Measurements from ENCODE around the gene PAOX.
"Not testable (repeated sequence)": the region's sequence is repeated elsewhere in the genome, so short reads cannot be mapped to it uniquely, and the experiment has no call there.

Gene PAOX

GRCh38 chr10:133431888-133432613 lies 53.0 kb downstream of the PAOX start:
- not testable (repeated sequence) for H3K4me2 ChIP-seq (ENCODE audit: low read length)

DNA sequence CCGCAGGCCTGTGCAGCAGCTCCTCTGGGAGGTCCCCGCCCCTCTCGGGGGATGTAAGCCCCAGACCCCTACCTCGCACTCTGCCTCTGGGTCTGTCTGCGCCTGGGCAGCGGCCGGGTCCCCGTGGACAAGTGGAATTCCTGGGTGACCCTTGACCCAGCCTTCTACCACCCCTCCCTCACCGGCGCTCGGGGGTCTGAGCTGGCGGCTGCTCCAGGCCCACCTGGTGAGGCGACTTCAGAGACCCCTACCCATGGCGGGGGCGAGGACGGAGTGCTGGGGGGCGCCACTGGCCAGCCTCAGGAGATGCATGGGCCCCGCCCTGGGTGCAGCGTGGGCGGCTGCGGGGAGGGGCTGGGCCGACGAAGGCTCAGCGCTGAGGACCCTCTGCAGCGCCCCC lies 53.7 kb downstream of the PAOX start:
- H3K27ac ChIP-seq (ENCODE audit: low read length); H3K4me2 ChIP-seq (ENCODE audit: low read length); H3K4me1 ChIP-seq (ENCODE audit: low read length); H3K79me2 ChIP-seq (ENCODE audit: low read length); H3K9me3 ChIP-seq (ENCODE audit: insufficient read depth, low read length); H4K20me1 ChIP-seq (ENCODE audit: insufficient read depth, low read length); H3K36me3 ChIP-seq (replicated peaks; ENCODE audit: low read depth, low read length); H3K9ac ChIP-seq (ENCODE audit: low read length); H3K4me3 ChIP-seq (ENCODE audit: low read length); H2AFZ ChIP-seq (ENCODE audit: low read depth, low read length); H3K27me3 ChIP-seq (ENCODE audit: low read depth, low read length): not testable (repeated sequence)

More at GRCh38 chr10:133431888-133432613, 53.0 kb downstream of the PAOX start:
- not testable (repeated sequence) for H2AFZ ChIP-seq (ENCODE audit: low read depth, low read length); H3K4me1 ChIP-seq (ENCODE audit: low read length); H3K27ac ChIP-seq (ENCODE audit: low read length); H3K27me3 ChIP-seq (ENCODE audit: low read depth, low read length); H3K9ac ChIP-seq (ENCODE audit: low read length); H3K79me2 ChIP-seq (ENCODE audit: low read length); H4K20me1 ChIP-seq (ENCODE audit: insufficient read depth, low read length); H3K4me3 ChIP-seq (ENCODE audit: low read length); H3K9me3 ChIP-seq (ENCODE audit: insufficient read depth, low read length); H3K36me3 ChIP-seq (replicated peaks; ENCODE audit: low read depth, low read length)

DNA sequence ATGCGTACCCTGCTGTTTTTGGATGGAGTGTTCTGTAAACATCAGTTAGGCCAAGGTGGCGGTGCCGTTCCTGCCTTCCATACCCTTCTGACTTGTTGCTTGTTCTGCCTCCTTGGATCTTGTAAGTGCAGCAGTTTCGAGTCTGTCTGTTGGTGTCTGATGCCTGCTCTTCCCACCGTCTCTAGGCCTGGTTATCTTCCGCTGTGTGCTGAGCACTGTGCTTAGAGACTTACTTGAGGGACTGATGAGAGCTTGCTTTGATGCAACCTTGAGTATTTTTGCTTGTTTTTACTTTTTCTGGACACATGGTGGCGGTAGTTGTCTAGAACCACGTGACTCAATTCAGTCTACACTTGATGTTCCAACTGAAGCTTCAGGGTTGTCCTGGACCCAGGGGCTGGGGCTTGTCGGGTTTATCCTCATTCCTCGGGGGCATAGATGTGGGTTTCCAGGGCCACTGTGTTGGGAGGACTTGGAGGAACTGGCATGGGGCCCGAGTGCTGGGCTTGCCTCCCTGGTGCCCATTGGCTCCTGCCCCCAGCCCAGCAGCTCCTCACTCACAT lies 59.7 kb downstream of the PAOX start:
- Histone ChIP-seq H2AFZ (ENCODE audit: low read depth, low read length) (no peak overlapping the region), H3K27me3 (ENCODE audit: low read depth, low read length) (no peaks in the 10 kb centered on the region), H3K4me2 (ENCODE audit: low read length) (peak overlapping the region; percentile 30; the same call in 1 of the 2 replicates), H3K4me3 (ENCODE audit: low read length) (no peak overlapping the region), H3K79me2 (ENCODE audit: low read length) (no peaks in the 10 kb centered on the region), H4K20me1 (ENCODE audit: insufficient read depth, low read length) (no peaks in the 10 kb centered on the region), H3K36me3 (replicated peaks; ENCODE audit: low read depth, low read length) (no peaks in the 10 kb centered on the region), H3K9me3 (ENCODE audit: insufficient read depth, low read length) (no peaks in the 10 kb centered on the region), H3K9ac (ENCODE audit: low read length) (no peak overlapping the region), H3K27ac (ENCODE audit: low read length) (no peak overlapping the region), H3K4me1 (ENCODE audit: low read length) (peaks cover 3% of the 10 kb centered on the region; the same call in 1 of the 2 replicates)
- TF ChIP-seq, protein P1, sequence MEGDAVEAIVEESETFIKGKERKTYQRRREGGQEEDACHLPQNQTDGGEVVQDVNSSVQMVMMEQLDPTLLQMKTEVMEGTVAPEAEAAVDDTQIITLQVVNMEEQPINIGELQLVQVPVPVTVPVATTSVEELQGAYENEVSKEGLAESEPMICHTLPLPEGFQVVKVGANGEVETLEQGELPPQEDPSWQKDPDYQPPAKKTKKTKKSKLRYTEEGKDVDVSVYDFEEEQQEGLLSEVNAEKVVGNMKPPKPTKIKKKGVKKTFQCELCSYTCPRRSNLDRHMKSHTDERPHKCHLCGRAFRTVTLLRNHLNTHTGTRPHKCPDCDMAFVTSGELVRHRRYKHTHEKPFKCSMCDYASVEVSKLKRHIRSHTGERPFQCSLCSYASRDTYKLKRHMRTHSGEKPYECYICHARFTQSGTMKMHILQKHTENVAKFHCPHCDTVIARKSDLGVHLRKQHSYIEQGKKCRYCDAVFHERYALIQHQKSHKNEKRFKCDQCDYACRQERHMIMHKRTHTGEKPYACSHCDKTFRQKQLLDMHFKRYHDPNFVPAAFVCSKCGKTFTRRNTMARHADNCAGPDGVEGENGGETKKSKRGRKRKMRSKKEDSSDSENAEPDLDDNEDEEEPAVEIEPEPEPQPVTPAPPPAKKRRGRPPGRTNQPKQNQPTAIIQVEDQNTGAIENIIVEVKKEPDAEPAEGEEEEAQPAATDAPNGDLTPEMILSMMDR (IDR thresholded peaks at IDR 0.05; ENCODE audit: low read depth, low read length) = peak; percentile 52
- TF ChIP-seq EZH2phosphoT487 (IDR thresholded peaks at IDR 0.05; ENCODE audit: low read depth) = no peak

DNA sequence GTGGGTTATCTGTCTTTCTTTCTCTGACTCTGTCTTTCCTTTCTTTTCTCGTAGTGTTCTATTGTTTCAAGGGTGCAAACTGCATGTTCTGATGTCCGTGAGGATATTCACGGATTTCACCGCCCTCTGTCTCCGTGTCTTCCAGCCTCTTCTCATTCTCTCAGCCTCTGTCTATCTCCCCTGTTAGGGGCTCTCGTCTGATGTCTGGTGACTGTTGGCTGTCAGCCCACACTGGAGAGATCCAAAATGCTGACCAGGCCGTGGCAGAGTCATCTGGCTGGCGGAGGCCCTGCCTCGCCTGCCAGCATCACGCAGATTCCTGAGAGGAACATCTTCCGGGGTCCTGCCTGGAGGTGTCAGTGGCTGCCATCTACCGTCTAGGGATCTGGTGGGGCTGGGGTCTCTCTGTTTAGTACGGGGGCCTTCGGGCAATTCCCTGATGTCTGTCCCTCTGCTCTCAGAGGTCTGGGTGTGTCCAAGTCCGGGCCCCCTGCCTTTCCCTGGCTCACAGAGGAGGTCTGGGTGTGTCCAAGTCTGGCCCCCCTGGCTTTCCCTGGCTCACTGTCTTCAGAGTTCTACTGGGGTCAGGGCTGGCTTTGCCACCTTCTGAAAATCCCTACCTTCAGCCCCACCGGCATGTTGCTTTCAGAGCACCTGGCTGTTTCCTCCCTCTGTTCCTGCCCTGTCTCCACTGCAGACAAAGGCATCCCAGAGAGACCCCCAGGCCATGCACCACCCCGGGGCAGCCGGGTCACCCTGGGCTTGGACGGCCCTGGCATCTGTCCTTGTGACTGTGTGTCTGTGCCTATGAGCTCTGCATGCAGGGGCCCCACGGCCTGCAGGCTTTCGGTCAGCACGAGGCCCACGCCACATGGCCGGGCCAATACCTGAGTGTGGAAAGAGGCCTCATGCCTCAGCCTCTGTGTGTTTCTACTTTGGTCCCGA lies 60.7 kb downstream of the PAOX start:
- no peak overlapping the region for H3K4me2 ChIP-seq (ENCODE audit: low read length)
- TF ChIP-seq, protein P1 (IDR thresholded peaks at IDR 0.05; ENCODE audit: low read depth, low read length) = no peak
- TF ChIP-seq EZH2phosphoT487 (IDR thresholded peaks at IDR 0.05; ENCODE audit: low read depth) = no peak
- H3K4me3 ChIP-seq (ENCODE audit: low read length) = no peak overlapping the region
- no peak overlapping the region for H2AFZ ChIP-seq (ENCODE audit: low read depth, low read length)
- no peak overlapping the region for H3K27ac ChIP-seq (ENCODE audit: low read length)
- no peak overlapping the region for H3K9ac ChIP-seq (ENCODE audit: low read length)
- no peaks in the 10 kb centered on the region for H3K9me3 ChIP-seq (ENCODE audit: insufficient read depth, low read length)
- H3K79me2 ChIP-seq (ENCODE audit: low read length) = no peaks in the 10 kb centered on the region
- no peaks in the 10 kb centered on the region for H3K36me3 ChIP-seq (replicated peaks; ENCODE audit: low read depth, low read length)
- peaks cover 3% of the 10 kb centered on the region; the same call in 1 of the 2 replicates for H3K4me1 ChIP-seq (ENCODE audit: low read length)
- no peaks in the 10 kb centered on the region for H4K20me1 ChIP-seq (ENCODE audit: insufficient read depth, low read length)
- H3K27me3 ChIP-seq (ENCODE audit: low read depth, low read length) = no peaks in the 10 kb centered on the region

Data from OCI-LY3 (cell line).